Hepatocyte (in vitro differentiated cells): ENCODE results near the gene FBLL1. TPM values are rescaled to one million over a fixed set of nuclear protein-coding genes. Genes with fewer than 3 reads are reported as not detected.
A peak's percentile ranks its signal among the peaks of the same experiment; 100 is the strongest.

ENCODE experiments used
- DNase-seq: peaks from one replicate; pipeline ENCODE4 v3.0.0-alpha.2; 2016; ENCODE audit warnings: low spot score
- H2AFZ ChIP-seq: fragments of 200-600 bp; sonication (generic); 2 replicates; pipeline ENCODE4 v1.6.0; 2016; ENCODE audit warnings: antibody characterized with exemption, mild to moderate bottlenecking
- H3K27ac ChIP-seq: fragments of 200-600 bp; sonication (generic); 2 replicates; pipeline ENCODE4 v1.5.1; 2016; ENCODE audit warnings: mild to moderate bottlenecking
- H3K27me3 ChIP-seq: fragments of 200-600 bp; sonication (generic); 2 replicates; pipeline ENCODE4 v1.6.1; 2016
- H3K36me3 ChIP-seq: fragments of 200-600 bp; sonication (generic); replicated peaks from 2 replicates; pipeline ENCODE4 v1.5.1; 2016; ENCODE audit warnings: low read depth; ENCODE audit not compliant: insufficient read depth
- H3K4me1 ChIP-seq: fragments of 200-600 bp; sonication (generic); 2 replicates; pipeline ENCODE4 v1.5.1; 2016; ENCODE audit warnings: mild to moderate bottlenecking, moderate library complexity; ENCODE audit not compliant: insufficient read depth
- H3K4me2 ChIP-seq: fragments of 200-600 bp; sonication (generic); 2 replicates; pipeline ENCODE4 v1.6.0; 2016
- H3K4me3 ChIP-seq: fragments of 200-600 bp; sonication (generic); 2 replicates; pipeline ENCODE4 v1.5.1; 2016; ENCODE audit warnings: mild to moderate bottlenecking
- H3K79me2 ChIP-seq: fragments of 200-600 bp; sonication (generic); 2 replicates; pipeline ENCODE4 v1.6.0; 2017; ENCODE audit warnings: mild to moderate bottlenecking
- H3K9me2 ChIP-seq: fragments of 200-600 bp; sonication (generic); replicated peaks from 2 replicates; pipeline ENCODE4 v1.6.0; 2017; ENCODE audit warnings: mild to moderate bottlenecking; ENCODE audit not compliant: insufficient read depth
- H3K9me3 ChIP-seq: fragments of 200-600 bp; sonication (generic); 2 replicates; pipeline ENCODE4 v1.5.1; 2016; ENCODE audit warnings: low read depth, mild to moderate bottlenecking
- H4K20me1 ChIP-seq: fragments of 200-600 bp; sonication (generic); 2 replicates; pipeline ENCODE4 v1.6.0; 2016; ENCODE audit warnings: mild to moderate bottlenecking; ENCODE audit not compliant: insufficient read depth, poor library complexity, severe bottlenecking
- EZH2 ChIP-seq: fragments of 200-600 bp; sonication (generic); IDR thresholded peaks from 2 replicates; pipeline ENCODE4 v1.6.1; 2016; ENCODE audit warnings: antibody characterized with exemption, mild to moderate bottlenecking, borderline replicate concordance
- EZH2phosphoT487 ChIP-seq: fragments of 200-600 bp; sonication (generic); IDR thresholded peaks from one replicate; pipeline ENCODE4 v1.6.1; 2018; ENCODE audit warnings: antibody characterized with exemption, mild to moderate bottlenecking, low read depth, moderate library complexity; ENCODE audit not compliant: unreplicated experiment, severe bottlenecking
- WGBS: methylation state at CpG from one replicate; pipeline ENCODE4 v1.1.6; 2016; ENCODE audit warnings: low lambda C conversion rate; ENCODE audit errors: missing lambda C conversion rate; 5-methylcytosine and 5-hydroxymethylcytosine counted together
- polyA plus RNA-seq: library from polyadenylated mRNA; unstranded; fragments of >200 nt; fragmentation: Nextera tagmentation; extraction: Ambion mirVana; gene quantifications from 2 replicates; pipeline ENCODE4 v1.2.1, GENCODE V29; 2016
- total RNA-seq: library from RNA; depleted of rRNA; stranded (reverse); fragments of >200 nt; gene quantifications from 2 replicates; pipeline ENCODE4 v1.2.3, GENCODE V29; 2014
- TF ChIP-seq, protein P1 (sequence below): fragments of 200-600 bp; sonication (generic); IDR thresholded peaks from 2 replicates; pipeline ENCODE4 v1.5.1; 2016; ENCODE audit warnings: antibody characterized with exemption, mild to moderate bottlenecking; ENCODE audit not compliant: poor library complexity

The FBLL1 gene
- total and polyA plus RNA-seq, 2 experiments from 2014 or later = 1.7 to 2.4 TPM

DNA sequence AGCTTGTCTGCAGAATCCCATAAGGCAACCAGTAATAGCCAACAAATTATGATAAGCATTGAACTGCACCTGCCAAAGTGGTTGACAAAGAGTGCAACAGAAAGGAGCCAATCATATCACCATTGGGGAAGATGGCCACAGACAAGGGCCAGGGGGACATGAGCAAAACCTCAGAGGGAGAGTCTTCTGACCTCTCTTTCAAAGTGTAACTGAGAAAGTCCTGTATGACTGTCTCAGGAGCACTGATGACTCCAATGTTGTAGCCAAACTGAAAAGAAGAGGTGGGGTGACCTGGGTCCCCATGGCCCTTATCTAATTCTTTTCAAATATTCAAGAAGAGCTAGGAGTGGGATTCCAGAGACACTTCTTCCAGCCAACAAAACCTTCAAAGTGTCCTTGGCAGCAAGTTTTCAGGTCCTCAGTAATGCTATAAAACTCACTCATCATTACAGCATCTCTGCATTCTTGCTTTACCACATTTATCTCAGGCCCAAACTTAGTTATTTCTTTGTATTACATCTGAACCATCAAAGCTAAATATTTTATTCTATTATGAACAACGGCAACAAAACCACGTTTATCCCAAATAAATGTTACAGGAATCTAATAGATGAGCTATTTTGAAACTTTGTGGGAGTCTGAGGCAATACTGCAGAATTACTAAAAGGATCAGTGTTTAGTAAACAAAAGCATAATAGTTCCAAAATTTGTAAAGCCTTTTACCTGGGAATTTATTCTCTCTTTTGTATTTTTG is 24.4 kb downstream of the FBLL1 start:
- no peak overlapping the region for H3K4me2 ChIP-seq
- H2AFZ ChIP-seq = no peak overlapping the region
- no peak overlapping the region for H3K4me3 ChIP-seq
- no peaks in the 10 kb centered on the region for H3K4me1 ChIP-seq
- peaks cover 50% of the 10 kb centered on the region for H3K79me2 ChIP-seq
- no peak for TF ChIP-seq EZH2phosphoT487
- no peaks in the 10 kb centered on the region for H3K27me3 ChIP-seq
- H3K9me3 ChIP-seq = no peaks in the 10 kb centered on the region
- H4K20me1 ChIP-seq = peaks cover 15% of the 10 kb centered on the region
- WGBS = 72% methylated on average over 2 of the region's 2 CpGs
- no peak overlapping the region for H3K27ac ChIP-seq
- no peaks in the 10 kb centered on the region for H3K9me2 ChIP-seq
- H3K36me3 ChIP-seq = peaks cover 6% of the 10 kb centered on the region
- DNase-seq = no peak

DNA sequence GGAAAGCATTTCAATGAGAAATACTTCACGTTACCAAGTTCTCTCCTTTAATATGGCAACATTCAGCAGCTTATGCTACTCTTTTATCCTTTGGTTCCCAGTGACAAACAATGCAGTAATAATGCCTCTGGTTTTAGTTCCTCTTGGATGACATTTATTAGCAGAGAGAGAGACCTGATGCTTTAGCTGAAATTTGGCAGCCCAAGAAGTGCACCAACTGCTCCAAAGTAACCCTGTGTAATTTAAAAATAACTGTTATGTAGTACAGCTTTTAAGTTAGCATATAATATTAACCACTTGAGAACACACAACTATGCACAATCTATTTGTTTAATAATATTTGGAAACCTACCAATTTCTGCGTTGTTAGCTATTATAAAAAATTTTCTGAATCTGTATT is 28.3 kb downstream of the FBLL1 start:
- Histone ChIP-seq H3K79me2 (peaks cover 59% of the 10 kb centered on the region), H3K9me3 (no peaks in the 10 kb centered on the region), H3K27ac (no peak overlapping the region), H3K9me2 (no peaks in the 10 kb centered on the region), H3K4me2 (no peak overlapping the region), H3K27me3 (no peaks in the 10 kb centered on the region), H3K4me1 (peaks cover 7% of the 10 kb centered on the region), H3K4me3 (no peak overlapping the region), H4K20me1 (peaks cover 8% of the 10 kb centered on the region), H2AFZ (no peak overlapping the region), H3K36me3 (peaks cover 6% of the 10 kb centered on the region)
- no peak for DNase-seq
- WGBS = 87% methylated on average over 2 of the region's 2 CpGs
- TF ChIP-seq, protein P1, sequence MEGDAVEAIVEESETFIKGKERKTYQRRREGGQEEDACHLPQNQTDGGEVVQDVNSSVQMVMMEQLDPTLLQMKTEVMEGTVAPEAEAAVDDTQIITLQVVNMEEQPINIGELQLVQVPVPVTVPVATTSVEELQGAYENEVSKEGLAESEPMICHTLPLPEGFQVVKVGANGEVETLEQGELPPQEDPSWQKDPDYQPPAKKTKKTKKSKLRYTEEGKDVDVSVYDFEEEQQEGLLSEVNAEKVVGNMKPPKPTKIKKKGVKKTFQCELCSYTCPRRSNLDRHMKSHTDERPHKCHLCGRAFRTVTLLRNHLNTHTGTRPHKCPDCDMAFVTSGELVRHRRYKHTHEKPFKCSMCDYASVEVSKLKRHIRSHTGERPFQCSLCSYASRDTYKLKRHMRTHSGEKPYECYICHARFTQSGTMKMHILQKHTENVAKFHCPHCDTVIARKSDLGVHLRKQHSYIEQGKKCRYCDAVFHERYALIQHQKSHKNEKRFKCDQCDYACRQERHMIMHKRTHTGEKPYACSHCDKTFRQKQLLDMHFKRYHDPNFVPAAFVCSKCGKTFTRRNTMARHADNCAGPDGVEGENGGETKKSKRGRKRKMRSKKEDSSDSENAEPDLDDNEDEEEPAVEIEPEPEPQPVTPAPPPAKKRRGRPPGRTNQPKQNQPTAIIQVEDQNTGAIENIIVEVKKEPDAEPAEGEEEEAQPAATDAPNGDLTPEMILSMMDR = no peak
- TF ChIP-seq EZH2phosphoT487 = no peak
- no peak for TF ChIP-seq EZH2

DNA sequence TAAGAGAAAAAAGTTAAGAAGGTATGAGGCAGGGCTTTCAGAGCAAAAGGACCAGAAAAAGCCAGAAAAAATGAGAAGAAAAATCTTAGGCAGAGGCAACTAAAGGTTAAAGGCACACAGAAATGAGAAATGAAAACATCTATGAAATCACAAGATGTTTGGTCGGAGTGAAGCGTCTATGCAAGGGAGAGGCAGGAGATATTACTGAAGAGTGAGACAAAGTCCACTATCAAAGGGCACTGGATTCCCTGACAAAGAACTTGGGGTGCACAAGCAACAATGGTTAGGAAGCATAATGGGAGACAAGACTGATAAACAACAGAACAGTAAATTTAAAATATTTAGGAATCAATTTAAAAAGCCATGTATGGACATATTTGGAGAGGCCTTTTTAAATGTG is 33.2 kb downstream of the FBLL1 start:
- no peak for DNase-seq
- Histone ChIP-seq H2AFZ (no peak overlapping the region), H3K79me2 (peaks cover 70% of the 10 kb centered on the region), H3K9me2 (no peaks in the 10 kb centered on the region), H3K36me3 (no peaks in the 10 kb centered on the region), H3K4me1 (peaks cover 14% of the 10 kb centered on the region), H3K4me2 (peak overlapping the region; percentile 20), H4K20me1 (peaks cover 20% of the 10 kb centered on the region), H3K27me3 (no peaks in the 10 kb centered on the region), H3K27ac (peak overlapping the region; percentile 57), H3K9me3 (no peaks in the 10 kb centered on the region), H3K4me3 (no peak overlapping the region)
- no peak for TF ChIP-seq EZH2
- TF ChIP-seq, protein P1 = no peak
- no peak for TF ChIP-seq EZH2phosphoT487
- WGBS = 74% methylated on average over 2 of the region's 2 CpGs

DNA sequence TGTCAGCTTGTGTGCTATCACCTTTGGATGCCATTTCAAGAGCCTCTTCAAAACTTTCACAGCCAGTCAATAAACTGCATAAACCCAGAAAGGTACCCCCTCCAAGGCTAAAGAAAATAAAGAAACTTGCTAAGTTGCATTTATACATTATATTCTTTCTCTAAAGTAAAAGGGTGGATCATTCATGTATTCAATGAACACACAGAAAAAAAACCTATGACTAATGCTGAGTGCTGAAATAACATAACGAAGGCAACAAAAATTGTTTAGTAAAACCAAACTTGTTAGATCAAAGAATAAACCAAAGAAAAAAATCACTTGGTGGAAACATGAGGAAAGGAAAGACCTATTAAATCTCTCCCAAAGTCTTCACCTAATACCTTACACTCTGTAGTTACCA is 34.9 kb downstream of the FBLL1 start:
- H3K4me3 ChIP-seq = no peak overlapping the region
- no peak overlapping the region for H3K4me2 ChIP-seq
- TF ChIP-seq, protein P1 = no peak
- TF ChIP-seq EZH2phosphoT487 = no peak
- no peak for TF ChIP-seq EZH2
- peaks cover 14% of the 10 kb centered on the region for H3K4me1 ChIP-seq
- H3K79me2 ChIP-seq = peaks cover 79% of the 10 kb centered on the region
- H3K9me2 ChIP-seq = no peaks in the 10 kb centered on the region
- peaks cover 36% of the 10 kb centered on the region for H4K20me1 ChIP-seq
- no peaks in the 10 kb centered on the region for H3K9me3 ChIP-seq
- H3K27me3 ChIP-seq = no peaks in the 10 kb centered on the region
- H2AFZ ChIP-seq = no peak overlapping the region
- H3K36me3 ChIP-seq = no peaks in the 10 kb centered on the region
- WGBS = 95% methylated on average over 1 of the region's 1 CpG
- no peak overlapping the region for H3K27ac ChIP-seq
- no peak for DNase-seq
